ENCODE data around the gene ZFAND3.

- TF ChIP-seq CTCF (IDR thresholded peaks at IDR 0.05; ENCODE audit: low read length) (no peak), EZH2 (IDR thresholded peaks at IDR 0.05; ENCODE audit: borderline replicate concordance, low read length) (no peak)
Observed at GRCh38 chr6:37974381-37974780, 154.9 kb downstream of the ZFAND3 start.

All from OCI-LY1 (cell line).